Renal pelvis (tissue), 4 donors: ENCODE results near the gene RILPL2. TPM values are rescaled to one million over a fixed set of nuclear protein-coding genes. Genes with fewer than 3 reads are reported as not detected.
"Not testable (repeated sequence)": the region's sequence is repeated elsewhere in the genome, so short reads cannot be mapped to it uniquely, and the experiment has no call there.

Experiments
- DNase-seq: peaks from one replicate; pipeline ENCODE4 v3.0.0-alpha.2; 2013
- polyA plus RNA-seq, 3 donors: library from polyadenylated mRNA; unstranded; fragments of 120-200 nt; gene quantifications; one replicate each; pipeline ENCODE4 v1.2.1, GENCODE V29; 2013; ENCODE audit not compliant: insufficient read length in 3 of 3

RILPL2 gene
- polyA plus RNA-seq, 3 donors: 5.2 to 6.4 (median 5.6) TPM

DNA sequence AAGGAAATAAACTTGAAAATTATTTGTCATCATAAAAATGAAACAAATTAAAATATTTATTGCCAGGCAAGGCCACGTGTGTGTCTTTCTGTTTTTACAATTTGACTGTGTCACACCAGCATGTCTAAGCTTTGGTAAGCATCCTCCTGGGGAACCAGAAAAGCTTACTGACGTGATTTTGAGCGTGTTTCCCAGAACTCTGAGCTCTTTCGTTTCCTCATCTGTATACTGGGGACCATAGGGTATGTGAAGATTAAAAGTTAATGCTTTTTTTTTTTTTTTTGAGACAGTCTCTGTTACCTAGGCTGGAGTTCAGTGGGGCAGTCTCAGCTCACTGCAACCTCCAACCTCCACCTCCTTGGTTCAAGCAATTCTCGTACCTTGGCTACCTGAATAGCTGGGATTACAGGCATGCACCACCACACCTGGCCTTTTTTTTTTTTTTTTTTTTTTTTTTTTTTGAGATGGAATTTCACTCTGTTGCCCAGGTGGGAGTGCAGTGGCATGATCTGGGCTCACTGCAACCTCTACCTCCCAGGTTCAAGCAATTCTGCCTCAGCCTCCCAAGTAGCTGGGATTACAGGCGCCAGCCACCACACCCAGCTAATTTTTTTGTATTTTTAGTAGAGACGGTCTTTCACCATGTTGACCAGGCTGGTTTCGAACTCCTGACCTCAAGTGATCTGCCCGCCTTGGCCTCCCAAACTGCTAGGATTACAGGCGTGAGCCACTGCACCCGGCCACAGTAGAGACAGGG lies 27.0 kb downstream of the RILPL2 start:
- DNase-seq: not testable (repeated sequence)

- not testable (repeated sequence) for DNase-seq
These were observed 27.9 kb downstream of the RILPL2 start for GRCh38 chr12:123408619-123409018.

DNA sequence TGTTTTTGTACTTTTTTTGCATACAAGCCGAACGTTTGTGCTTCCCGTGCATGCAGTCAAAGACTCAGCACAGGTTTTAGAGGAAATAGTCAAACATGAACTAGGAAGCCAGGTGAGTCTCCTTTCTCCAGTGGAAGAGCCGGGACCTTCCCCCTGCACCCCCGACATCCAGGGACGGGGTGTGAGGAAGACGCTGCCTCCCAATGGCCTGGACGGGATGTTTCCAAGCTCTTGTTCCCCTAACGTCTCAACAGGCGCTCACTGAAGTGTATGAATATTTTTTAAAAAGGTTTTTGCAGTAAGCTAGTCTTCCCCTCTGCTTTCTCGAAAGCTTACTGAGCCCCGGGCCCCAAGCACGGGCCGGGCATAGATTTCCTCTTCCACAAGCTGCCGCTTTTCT lies 28.6 kb downstream of the RILPL2 start:
- DNase-seq: not testable (repeated sequence)

DNA sequence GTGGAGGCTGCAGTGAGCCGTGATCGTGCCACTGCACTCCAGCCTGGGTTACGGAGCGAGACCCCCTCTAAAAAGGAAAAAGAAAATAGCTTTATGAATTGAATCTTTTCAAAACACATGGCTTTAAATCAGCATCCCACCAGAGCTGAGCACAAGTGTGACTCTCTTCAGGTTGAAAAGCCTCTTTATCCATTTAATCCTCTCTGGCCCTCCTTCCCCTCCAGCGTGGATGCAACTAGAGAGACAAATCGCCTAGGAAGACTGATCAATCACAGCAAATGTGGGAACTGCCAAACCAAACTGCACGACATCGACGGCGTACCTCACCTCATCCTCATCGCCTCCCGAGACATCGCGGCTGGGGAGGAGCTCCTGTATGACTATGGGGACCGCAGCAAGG lies 29.2 kb downstream of the RILPL2 start:
- DNase-seq: not testable (repeated sequence)

- no peak for DNase-seq
These were observed 31.9 kb downstream of the RILPL2 start for GRCh38 chr12:123404581-123404980.

DNA sequence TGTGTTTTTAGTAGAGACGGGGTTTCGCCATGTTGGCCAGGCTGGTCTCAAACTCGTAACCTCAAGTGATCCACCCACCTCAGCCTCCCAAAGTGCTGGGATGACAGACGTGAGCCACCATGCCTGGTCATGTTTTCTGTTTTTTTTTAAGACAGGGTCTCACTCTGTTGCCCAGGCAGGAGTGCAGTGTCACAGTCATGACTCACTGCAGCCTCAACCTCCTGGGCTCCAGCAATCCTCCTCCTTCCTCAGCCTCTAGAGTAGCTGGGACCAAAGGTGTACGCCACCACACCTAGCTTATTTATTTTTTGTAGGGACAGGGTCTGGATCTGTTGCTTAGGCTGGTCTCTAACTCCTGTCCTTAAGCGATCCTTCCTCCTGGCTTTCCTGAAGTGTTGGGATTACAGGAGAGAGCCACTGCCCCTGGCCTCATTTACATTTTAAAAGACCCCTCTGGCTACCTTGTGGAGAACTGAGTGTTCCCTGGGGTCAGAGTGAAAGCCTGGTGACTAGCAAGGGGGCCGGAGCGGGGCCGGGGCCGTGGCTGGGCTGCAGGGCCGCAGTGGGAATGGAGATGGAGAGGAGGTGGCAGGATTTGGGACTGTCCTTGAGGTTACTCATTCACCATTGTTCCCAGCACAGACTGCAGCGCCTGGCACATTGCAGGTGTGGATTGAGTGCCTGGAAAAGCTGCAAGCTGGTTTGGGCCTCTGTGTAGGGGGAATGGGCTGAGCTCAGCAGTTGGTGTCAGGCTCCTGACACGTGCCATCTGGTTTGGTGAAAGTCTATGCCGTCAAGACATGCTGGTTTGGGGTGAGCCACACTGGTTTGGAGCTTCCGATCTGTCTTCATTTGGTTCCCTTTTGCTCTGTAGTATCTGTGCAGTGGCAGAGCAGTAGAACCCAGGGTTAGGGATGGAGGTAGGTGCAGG lies 34.5 kb downstream of the RILPL2 start:
- DNase-seq: no peak

DNA sequence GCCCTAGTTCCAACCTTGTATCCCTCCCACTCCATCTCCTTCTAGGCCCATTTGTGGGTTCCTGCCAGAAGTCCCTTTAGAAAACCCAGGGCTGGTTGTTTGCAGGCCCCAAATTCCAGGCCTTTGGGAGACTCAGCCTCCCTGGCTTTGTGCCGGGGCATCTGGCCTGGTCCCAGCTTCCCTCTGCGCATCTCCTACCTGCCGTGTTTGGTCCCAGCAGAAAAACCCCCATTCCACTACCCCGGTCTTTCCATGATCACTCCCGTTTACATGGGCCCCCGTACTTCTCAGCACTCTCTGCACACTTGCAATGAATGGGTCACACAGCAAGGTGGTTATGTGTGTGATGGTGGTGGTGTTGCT lies 37.2 kb downstream of the RILPL2 start:
- no peak for DNase-seq

DNA sequence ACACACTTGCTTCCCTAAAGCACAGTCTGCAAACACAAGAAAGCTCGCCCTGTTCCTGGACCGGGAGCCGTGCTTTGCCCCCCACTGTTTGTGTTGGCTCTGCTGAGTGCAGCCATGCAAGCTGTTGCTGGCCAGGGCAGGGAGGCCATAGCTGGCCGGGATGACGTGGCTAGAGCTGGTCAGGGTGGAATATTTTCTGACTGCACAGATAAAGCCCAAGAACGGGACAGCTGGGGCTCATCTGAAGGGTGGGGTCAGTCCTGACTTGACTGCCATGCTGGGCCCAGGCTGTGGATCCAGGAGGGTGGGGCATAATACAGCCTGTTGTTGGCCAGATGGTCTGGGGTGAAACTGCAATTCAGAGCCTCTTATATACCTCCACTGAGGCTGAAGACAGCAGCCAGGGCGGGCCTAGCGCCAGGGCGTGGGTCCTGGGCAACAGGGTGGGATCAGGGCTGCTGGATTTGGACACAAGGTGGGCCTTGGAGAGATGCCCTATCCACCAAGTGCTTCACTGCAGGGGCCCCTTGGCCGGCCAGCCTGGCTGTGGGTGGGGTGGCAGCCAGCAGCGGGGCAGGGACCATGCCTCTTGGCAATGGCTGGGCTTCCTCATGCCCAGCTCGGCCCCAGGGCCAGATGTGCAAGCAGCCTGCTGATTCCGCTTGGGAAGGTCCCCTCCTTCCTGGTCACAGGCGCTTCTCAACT lies 37.8 kb downstream of the RILPL2 start:
- no peak for DNase-seq

GRCh38 chr12:123398177-123398549 lies 38.3 kb downstream of the RILPL2 start:
- DNase-seq: no peak

- no peak for DNase-seq
These were observed 39.1 kb downstream of the RILPL2 start for GRCh38 chr12:123397400-123397799.

DNA sequence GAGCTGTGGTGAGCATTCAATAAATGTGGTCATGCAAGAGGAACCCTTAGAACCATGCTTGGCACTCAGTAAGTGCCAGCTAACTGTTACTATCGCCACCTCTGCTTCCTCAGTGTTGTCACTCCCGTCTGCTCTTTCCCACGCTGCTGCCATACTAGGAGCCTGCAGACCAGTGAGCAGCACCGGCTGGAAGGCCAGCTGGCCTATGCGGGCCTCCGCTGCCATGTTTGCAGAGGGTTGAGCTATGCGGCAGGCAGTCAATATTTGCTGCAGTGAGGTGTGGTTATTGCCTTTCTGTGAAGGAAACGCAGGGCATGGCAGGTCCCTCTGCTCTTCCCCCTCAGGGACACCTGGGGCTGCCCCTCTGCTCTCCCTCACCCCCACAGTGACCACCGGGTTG lies 39.5 kb downstream of the RILPL2 start:
- no peak for DNase-seq

DNA sequence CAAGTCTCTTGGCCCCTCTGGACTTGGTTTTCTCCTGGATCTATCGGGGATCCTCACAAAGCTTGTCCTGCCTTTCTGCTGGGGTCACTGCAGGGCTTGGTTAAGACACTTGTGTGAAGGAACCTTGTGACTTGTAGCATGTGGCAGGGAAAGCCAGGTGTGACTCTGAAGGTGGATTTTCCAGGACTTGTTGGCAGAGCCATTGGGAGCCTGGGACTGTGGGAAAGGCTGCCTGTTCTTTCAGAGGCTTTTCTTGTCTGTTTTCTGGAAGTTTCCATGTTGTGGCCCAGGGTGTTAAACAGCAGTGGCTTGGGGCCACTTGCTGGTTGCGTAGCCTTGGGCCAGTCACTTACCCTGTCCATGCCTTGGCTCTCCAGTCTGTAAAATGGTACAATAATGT lies 39.9 kb downstream of the RILPL2 start:
- no peak for DNase-seq

GRCh38 chr12:123395236-123395635 lies 41.2 kb downstream of the RILPL2 start:
- no peak for DNase-seq

DNA sequence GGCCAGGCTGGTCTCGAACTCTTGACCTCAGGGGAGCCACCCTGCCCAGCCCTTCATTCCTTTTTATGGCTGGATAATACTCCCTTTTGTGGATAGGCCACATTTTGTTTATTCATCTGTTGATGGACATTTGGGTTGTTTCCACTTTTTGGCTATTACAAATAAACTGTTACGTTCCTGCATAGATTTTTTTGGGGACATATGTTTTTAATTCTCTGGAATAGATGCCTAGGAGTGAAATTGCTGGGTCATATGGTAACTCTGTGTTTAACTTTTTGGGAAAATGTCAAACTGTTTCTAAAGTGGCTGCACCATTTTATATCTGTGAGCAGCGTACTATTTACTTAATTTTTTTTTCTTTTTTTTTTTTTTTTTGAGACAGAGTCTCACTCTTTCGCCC lies 42.7 kb downstream of the RILPL2 start:
- DNase-seq: no peak

GRCh38 chr12:123391546-123392343 lies 44.7 kb downstream of the RILPL2 start:
- no peak for DNase-seq

GRCh38 chr12:123390498-123391426 lies 45.7 kb downstream of the RILPL2 start:
- no peak for DNase-seq

DNA sequence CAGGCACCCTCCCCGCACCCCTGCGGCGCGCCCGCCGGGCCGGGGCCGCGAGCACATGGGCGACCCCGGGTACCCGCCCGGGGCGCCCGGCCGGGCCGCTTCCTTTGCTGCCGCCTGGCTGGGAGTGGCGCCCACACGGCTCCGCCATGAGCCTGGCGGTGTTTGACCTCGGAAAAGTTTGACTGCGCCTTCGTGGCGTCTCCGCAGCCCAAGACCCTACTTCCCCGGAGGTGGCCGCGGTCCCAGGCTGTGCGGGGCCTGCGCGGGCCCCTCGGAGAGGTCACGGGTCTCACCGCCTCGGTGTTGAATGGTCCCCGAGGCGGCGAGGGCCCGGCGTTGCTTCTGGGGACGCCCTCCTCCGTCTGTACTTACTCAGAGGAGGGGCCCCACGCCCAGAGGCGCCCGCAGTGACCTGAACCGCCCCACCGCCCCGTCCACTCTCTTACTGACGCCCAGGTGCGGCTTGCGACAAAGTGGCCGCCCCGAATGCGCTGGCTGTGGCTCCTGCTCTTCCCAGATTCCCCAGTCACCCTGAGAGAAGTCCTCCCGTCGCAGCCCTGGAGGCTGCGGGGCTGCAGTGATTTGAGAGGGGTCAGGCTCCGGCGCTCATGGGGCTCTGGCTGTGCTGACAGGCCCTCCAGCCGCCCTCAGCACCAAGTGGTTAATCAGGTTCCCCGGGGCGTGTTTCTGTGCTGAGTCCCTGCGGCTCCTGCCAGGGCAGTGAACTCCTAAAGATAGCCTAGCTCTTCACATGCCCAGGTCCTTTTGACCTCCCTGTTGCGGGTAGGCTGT lies 46.7 kb downstream of the RILPL2 start:
- DNase-seq: no peak

- DNase-seq: no peak
These were observed 47.4 kb downstream of the RILPL2 start for GRCh38 chr12:123388951-123389559.
